ENCODE measurements around the gene RPL39L.

GRCh38 chr3:187120326-187120725, 19.0 kb downstream of the RPL39L start:
- TF ChIP-seq ZBTB8A (CRISPR knock-in tag; IDR thresholded peaks at IDR 0.05; ENCODE audit: borderline replicate concordance, low read depth), result no peak
- no peak for TF ChIP-seq POLR2A (IDR thresholded peaks at IDR 0.05; ENCODE audit: insufficient read depth in 1 of 2, low read depth in 2 of 2, low read length in 2 of 2)
- TF ChIP-seq ZIK1 (CRISPR knock-in tag; IDR thresholded peaks at IDR 0.05; ENCODE audit: borderline replicate concordance, low read depth), result no peak
- TF ChIP-seq ARNTL (CRISPR knock-in tag; IDR thresholded peaks at IDR 0.05), result no peak
- no peak for TF ChIP-seq ZNF274 (CRISPR knock-in tag; IDR thresholded peaks at IDR 0.05)
- TF ChIP-seq CTCF (CRISPR knock-in tag; IDR thresholded peaks at IDR 0.05), result no peak
- TF ChIP-seq DPF2 (CRISPR knock-in tag; IDR thresholded peaks at IDR 0.05; ENCODE audit: borderline replicate concordance, low read depth), result no peak
- TF ChIP-seq POLR2AphosphoS5 (IDR thresholded peaks at IDR 0.05; ENCODE audit: low read depth, low read length), result no peak
- no peak for TF ChIP-seq ZNF773 (CRISPR knock-in tag; IDR thresholded peaks at IDR 0.05; ENCODE audit: borderline replicate concordance)

All from HepG2 (cell line).